ENCODE results near the gene EYS.

DNA sequence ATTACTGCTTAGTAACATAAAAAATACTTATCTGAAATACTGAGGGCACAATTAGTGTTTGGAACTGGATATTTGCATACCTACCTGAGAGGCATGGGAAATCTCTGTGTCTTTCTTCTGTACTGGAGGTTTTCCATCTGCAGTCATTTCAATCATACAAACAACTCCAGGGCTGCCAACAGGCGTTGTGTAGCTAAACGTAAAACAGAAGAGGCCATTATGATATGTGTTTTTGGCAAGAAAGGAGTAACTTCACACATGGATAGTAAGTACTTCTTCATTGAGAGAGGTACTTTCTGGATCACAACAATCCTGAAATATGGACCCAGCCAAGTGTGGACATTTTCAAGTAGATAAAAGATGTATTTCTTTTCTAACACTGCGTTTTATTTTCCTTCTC is 1708.0 kb downstream of the EYS start:
- TF ChIP-seq, protein P1, sequence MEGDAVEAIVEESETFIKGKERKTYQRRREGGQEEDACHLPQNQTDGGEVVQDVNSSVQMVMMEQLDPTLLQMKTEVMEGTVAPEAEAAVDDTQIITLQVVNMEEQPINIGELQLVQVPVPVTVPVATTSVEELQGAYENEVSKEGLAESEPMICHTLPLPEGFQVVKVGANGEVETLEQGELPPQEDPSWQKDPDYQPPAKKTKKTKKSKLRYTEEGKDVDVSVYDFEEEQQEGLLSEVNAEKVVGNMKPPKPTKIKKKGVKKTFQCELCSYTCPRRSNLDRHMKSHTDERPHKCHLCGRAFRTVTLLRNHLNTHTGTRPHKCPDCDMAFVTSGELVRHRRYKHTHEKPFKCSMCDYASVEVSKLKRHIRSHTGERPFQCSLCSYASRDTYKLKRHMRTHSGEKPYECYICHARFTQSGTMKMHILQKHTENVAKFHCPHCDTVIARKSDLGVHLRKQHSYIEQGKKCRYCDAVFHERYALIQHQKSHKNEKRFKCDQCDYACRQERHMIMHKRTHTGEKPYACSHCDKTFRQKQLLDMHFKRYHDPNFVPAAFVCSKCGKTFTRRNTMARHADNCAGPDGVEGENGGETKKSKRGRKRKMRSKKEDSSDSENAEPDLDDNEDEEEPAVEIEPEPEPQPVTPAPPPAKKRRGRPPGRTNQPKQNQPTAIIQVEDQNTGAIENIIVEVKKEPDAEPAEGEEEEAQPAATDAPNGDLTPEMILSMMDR (IDR thresholded peaks at IDR 0.05; ENCODE audit: low read length): no peak
- no peak for TF ChIP-seq EZH2 (optimal IDR thresholded peaks at IDR 0.05; ENCODE audit: low read depth, low read length)

All from MM.1S (cell line).